HCT116 (cell line): ENCODE data around the gene PPFIA1. TPM values are rescaled to one million over a fixed set of nuclear protein-coding genes. Genes with fewer than 3 reads are reported as not detected.

Source experiments
- ATAC-seq: fragments of 200-7000 bp; cut with Tn5 transposase; 2 replicates; pipeline ENCODE4 v1.9.1; 2020; ENCODE audit warnings: mild to moderate bottlenecking, moderate library complexity
- BruUV-seq: library from RNA; stranded (reverse); fragments of 400-500 nt; replicated peaks from 2 replicates; lab custom pipeline; 2021; lab: Mats Ljungman, UMichigan
- CTCF ChIA-PET: fragments of 300-600 bp; sonication (Branson Sonifier 250); formaldehyde crosslinking; loops from one replicate; lab custom pipeline; 2021; ENCODE audit warnings: antibody characterized with exemption; lab: Charles Lee
- POLR2A ChIA-PET: fragments of 300-600, 350-600 bp; sonication (Branson Sonifier 250); formaldehyde crosslinking; loops from one replicate; lab custom pipeline; 2021; ENCODE audit warnings: antibody characterized with exemption; lab: Charles Lee
- RAD21 ChIA-PET, 2 experiments: fragments of 300-600 bp; sonication (Branson Sonifier 250); formaldehyde crosslinking; loops; one replicate each; lab custom pipeline; 2023; ENCODE audit warnings: low total read pairs in 2 of 2; ENCODE audit not compliant: uncharacterized antibody in 2 of 2, unreplicated experiment in 2 of 2, low non-redundant PET in 1 of 2; lab: Charles Lee
- DNase-seq: peaks from one replicate; pipeline ENCODE4 v3.0.0-alpha.2; 2010; ENCODE audit warnings: low read depth, low spot score
- H2AFZ ChIP-seq: fragments of 200-600 bp; shearing (Covaris generic), sonication (generic); 2 replicates; pipeline ENCODE4 v1.6.1; 2017; ENCODE audit warnings: low read depth, mixed run types, mixed read lengths, antibody characterized with exemption, low read length; ENCODE audit not compliant: poor library complexity, severe bottlenecking
- H3K27ac ChIP-seq: 2 replicates; pipeline ENCODE4 v1.5.1; 2012; ENCODE audit warnings: low read depth, low read length
- H3K27me3 ChIP-seq: fragments of 200-600 bp; sonication (generic); 2 replicates; pipeline ENCODE4 v1.6.1; 2016; ENCODE audit warnings: mixed run types, low read length, mixed read lengths; ENCODE audit not compliant: insufficient read depth
- H3K36me3 ChIP-seq, 2 experiments: fragments of 200-500 bp in 1 of 2; fragments of 200-600 bp in 1 of 2; sonication (Bioruptor generic) in 1 of 2; sonication (generic) in 1 of 2; 2 replicates each; pipeline versions ENCODE4 v1.5.1 to v1.6.1; 2014 to 2016; ENCODE audit warnings: low read length in 2 of 2, inconsistent platforms in 1 of 2, mixed read lengths in 1 of 2, mixed run types in 1 of 2; ENCODE audit not compliant: insufficient read depth in 2 of 2, control insufficient read depth in 1 of 2
- H3K4me1 ChIP-seq, 2 experiments: fragments of 200-600 bp in 1 of 2; sonication (generic) in 1 of 2; 2 replicates each; pipeline versions ENCODE4 v1.5.1 to v1.6.1; 2012 to 2017; ENCODE audit warnings: low read length in 2 of 2, inconsistent platforms in 1 of 2, mild to moderate bottlenecking in 1 of 2, mixed read lengths in 1 of 2, mixed run types in 1 of 2, moderate library complexity in 1 of 2; ENCODE audit not compliant: insufficient read depth in 2 of 2, control insufficient read depth in 1 of 2
- H3K4me2 ChIP-seq: fragments of 200-600 bp; sonication (generic); 2 replicates; pipeline ENCODE4 v1.6.1; 2017; ENCODE audit warnings: mixed run types, low read length, mixed read lengths
- H3K4me3 ChIP-seq, 2 experiments: fragments of 200-600 bp in 1 of 2; sonication (generic) in 1 of 2; replicated peaks in 1 of 2; 2 replicates each; pipeline ENCODE4 v1.5.1; 2011 to 2016; ENCODE audit warnings: low read length in 2 of 2, control low read depth in 1 of 2, low read depth in 1 of 2, mild to moderate bottlenecking in 1 of 2, mixed read lengths in 1 of 2, mixed run types in 1 of 2
- H3K79me2 ChIP-seq: fragments of 200-600 bp; sonication (generic); 2 replicates; pipeline ENCODE4 v1.6.1; 2017; ENCODE audit warnings: mild to moderate bottlenecking, mixed run types, low read length, moderate library complexity, mixed read lengths; ENCODE audit not compliant: insufficient read depth
- H3K9ac ChIP-seq: fragments of 200-600 bp; sonication (generic); 2 replicates; pipeline ENCODE4 v1.6.1; 2016; ENCODE audit warnings: low read length, mixed read lengths
- H3K9me2 ChIP-seq: fragments of 200-600 bp; sonication (generic), shearing (Covaris generic); 2 replicates; pipeline ENCODE4 v1.6.1; 2017; ENCODE audit warnings: mixed run types, mild to moderate bottlenecking, moderate library complexity; ENCODE audit not compliant: insufficient read depth
- H3K9me3 ChIP-seq, 2 experiments: fragments of 200-500 bp in 1 of 2; fragments of 200-600 bp in 1 of 2; sonication (Bioruptor generic) in 1 of 2; sonication (generic) in 1 of 2; 2 replicates each; pipeline ENCODE4 v1.6.1; 2014 to 2017; ENCODE audit warnings: low read length in 2 of 2, mixed read lengths in 2 of 2, inconsistent platforms in 1 of 2, low read depth in 1 of 2, mild to moderate bottlenecking in 1 of 2, mixed run types in 1 of 2, moderate library complexity in 1 of 2; ENCODE audit not compliant: control insufficient read depth in 1 of 2, insufficient read depth in 1 of 2
- H4K20me1 ChIP-seq: fragments of 200-600 bp; sonication (generic), shearing (Covaris generic); 2 replicates; pipeline ENCODE4 v1.6.1; 2017; ENCODE audit warnings: mixed run types, mild to moderate bottlenecking, moderate library complexity; ENCODE audit not compliant: insufficient read depth
- CBX3 ChIP-seq: IDR thresholded peaks from 2 replicates; pipeline ENCODE4 v1.6.1; 2012; ENCODE audit warnings: low read depth
- EGR1 ChIP-seq: IDR thresholded peaks from 2 replicates; pipeline ENCODE4 v1.6.1; 2012; ENCODE audit warnings: low read depth
- ELF1 ChIP-seq: IDR thresholded peaks from 2 replicates; pipeline ENCODE4 v1.6.1; 2012; ENCODE audit warnings: low read depth, borderline replicate concordance
- EZH2 ChIP-seq: fragments of 200-600 bp; sonication (generic); IDR thresholded peaks from 2 replicates; pipeline ENCODE4 v1.6.1; 2017; ENCODE audit warnings: antibody characterized with exemption, mixed run types
- EZH2phosphoT487 ChIP-seq: fragments of 200-600 bp; IDR thresholded peaks from 2 replicates; pipeline ENCODE4 v1.6.1; 2018; ENCODE audit warnings: antibody characterized with exemption, borderline replicate concordance
- POLR2AphosphoS5 ChIP-seq: IDR thresholded peaks from 2 replicates; pipeline ENCODE4 v1.6.1; 2011; ENCODE audit warnings: mild to moderate bottlenecking, low read depth, low read length, moderate library complexity
- SIN3A ChIP-seq: IDR thresholded peaks from 2 replicates; pipeline ENCODE4 v1.6.1; 2012; ENCODE audit warnings: low read depth
- SP1 ChIP-seq: IDR thresholded peaks from 2 replicates; pipeline ENCODE4 v1.6.1; 2012; ENCODE audit warnings: low read depth
- YY1 ChIP-seq: IDR thresholded peaks from 2 replicates; pipeline ENCODE4 v1.6.1; 2011; ENCODE audit warnings: low read length, low read depth, moderate library complexity, mild to moderate bottlenecking; ENCODE audit not compliant: insufficient replicate concordance; ENCODE audit errors: extremely low read depth
- intact Hi-C: fragments of 100-400 bp; cut with micrococcal nuclease; formaldehyde crosslinking; loops from 2 replicates; pipeline ENCODE4 v1.10.0; 2022
- total RNA-seq: library from RNA; stranded (reverse); gene quantifications from one replicate; pipeline ENCODE4 v1.2.1, GENCODE V29; 2021; ENCODE audit not compliant: unreplicated experiment
- TF ChIP-seq, protein P1 (sequence below): IDR thresholded peaks from 2 replicates; pipeline ENCODE4 v1.6.1; 2011; ENCODE audit warnings: mild to moderate bottlenecking, low read length, moderate library complexity; ENCODE audit not compliant: insufficient replicate concordance; ENCODE audit errors: extremely low read depth
- TF ChIP-seq, protein P2 (sequence below): IDR thresholded peaks from 2 replicates; pipeline ENCODE4 v1.6.1; 2012
- TF ChIP-seq, protein P3 (sequence below): IDR thresholded peaks from 2 replicates; pipeline ENCODE4 v1.6.1; 2012
- TF ChIP-seq, protein P4 (sequence below): IDR thresholded peaks from 2 replicates; pipeline ENCODE4 v1.6.1; 2012; ENCODE audit warnings: low read depth

PPFIA1 gene
- total RNA-seq, 1 experiment from 2014 or later = 48.6 TPM

DNA sequence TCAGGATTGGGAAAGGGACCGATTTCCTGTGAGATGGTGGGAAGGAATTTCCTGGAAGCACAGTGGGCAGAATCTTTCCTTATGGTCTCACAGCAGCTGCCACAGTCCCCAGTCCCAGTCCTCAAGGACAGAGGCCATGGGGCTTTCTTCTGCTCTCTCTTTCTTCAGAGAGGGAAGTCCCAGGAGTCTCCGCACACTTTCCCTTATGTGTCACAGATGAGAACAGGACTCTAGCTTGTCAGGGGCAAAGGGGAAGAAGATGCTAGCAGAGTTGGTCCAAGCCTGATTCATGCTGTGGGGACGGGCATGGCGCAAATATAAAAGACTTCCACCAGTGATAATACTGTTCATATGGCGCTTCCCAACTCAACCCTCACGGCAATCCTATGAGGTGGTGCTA lies 7.5 kb upstream of the PPFIA1 start:
- Histone ChIP-seq H2AFZ (no peak overlapping the region), H3K4me2 (no peak overlapping the region), H3K36me3 (no peaks in the 10 kb centered on the region), H3K4me3 (no peak overlapping the region), H3K4me1 (no peaks in the 10 kb centered on the region), H3K27me3 (no peaks in the 10 kb centered on the region), H3K27ac (no peak overlapping the region), H4K20me1 (no peaks in the 10 kb centered on the region), H3K9me3 (no peaks in the 10 kb centered on the region), H3K79me2 (no peaks in the 10 kb centered on the region), H3K9ac (no peak overlapping the region), H3K9me2 (no peaks in the 10 kb centered on the region)
- ATAC-seq = no peak
- BruUV-seq = no TSS peak
- DNase-seq = no peak
- ChIA-PET RAD21 (no interaction called here), CTCF (no interaction called here), POLR2A (no interaction called here)
- TF ChIP-seq SIN3A (no peak), EZH2phosphoT487 (no peak), POLR2AphosphoS5 (no peak), ELF1 (no peak), EZH2 (no peak), EGR1 (no peak), YY1 (no peak), CBX3 (no peak), SP1 (no peak)
- TF ChIP-seq, protein P1, sequence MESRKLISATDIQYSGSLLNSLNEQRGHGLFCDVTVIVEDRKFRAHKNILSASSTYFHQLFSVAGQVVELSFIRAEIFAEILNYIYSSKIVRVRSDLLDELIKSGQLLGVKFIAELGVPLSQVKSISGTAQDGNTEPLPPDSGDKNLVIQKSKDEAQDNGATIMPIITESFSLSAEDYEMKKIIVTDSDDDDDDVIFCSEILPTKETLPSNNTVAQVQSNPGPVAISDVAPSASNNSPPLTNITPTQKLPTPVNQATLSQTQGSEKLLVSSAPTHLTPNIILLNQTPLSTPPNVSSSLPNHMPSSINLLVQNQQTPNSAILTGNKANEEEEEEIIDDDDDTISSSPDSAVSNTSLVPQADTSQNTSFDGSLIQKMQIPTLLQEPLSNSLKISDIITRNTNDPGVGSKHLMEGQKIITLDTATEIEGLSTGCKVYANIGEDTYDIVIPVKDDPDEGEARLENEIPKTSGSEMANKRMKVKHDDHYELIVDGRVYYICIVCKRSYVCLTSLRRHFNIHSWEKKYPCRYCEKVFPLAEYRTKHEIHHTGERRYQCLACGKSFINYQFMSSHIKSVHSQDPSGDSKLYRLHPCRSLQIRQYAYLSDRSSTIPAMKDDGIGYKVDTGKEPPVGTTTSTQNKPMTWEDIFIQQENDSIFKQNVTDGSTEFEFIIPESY = no peak
- TF ChIP-seq, protein P2, sequence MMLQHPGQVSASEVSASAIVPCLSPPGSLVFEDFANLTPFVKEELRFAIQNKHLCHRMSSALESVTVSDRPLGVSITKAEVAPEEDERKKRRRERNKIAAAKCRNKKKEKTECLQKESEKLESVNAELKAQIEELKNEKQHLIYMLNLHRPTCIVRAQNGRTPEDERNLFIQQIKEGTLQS = no peak
- TF ChIP-seq, protein P3, sequence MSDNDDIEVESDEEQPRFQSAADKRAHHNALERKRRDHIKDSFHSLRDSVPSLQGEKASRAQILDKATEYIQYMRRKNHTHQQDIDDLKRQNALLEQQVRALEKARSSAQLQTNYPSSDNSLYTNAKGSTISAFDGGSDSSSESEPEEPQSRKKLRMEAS = no peak
- TF ChIP-seq, protein P4, sequence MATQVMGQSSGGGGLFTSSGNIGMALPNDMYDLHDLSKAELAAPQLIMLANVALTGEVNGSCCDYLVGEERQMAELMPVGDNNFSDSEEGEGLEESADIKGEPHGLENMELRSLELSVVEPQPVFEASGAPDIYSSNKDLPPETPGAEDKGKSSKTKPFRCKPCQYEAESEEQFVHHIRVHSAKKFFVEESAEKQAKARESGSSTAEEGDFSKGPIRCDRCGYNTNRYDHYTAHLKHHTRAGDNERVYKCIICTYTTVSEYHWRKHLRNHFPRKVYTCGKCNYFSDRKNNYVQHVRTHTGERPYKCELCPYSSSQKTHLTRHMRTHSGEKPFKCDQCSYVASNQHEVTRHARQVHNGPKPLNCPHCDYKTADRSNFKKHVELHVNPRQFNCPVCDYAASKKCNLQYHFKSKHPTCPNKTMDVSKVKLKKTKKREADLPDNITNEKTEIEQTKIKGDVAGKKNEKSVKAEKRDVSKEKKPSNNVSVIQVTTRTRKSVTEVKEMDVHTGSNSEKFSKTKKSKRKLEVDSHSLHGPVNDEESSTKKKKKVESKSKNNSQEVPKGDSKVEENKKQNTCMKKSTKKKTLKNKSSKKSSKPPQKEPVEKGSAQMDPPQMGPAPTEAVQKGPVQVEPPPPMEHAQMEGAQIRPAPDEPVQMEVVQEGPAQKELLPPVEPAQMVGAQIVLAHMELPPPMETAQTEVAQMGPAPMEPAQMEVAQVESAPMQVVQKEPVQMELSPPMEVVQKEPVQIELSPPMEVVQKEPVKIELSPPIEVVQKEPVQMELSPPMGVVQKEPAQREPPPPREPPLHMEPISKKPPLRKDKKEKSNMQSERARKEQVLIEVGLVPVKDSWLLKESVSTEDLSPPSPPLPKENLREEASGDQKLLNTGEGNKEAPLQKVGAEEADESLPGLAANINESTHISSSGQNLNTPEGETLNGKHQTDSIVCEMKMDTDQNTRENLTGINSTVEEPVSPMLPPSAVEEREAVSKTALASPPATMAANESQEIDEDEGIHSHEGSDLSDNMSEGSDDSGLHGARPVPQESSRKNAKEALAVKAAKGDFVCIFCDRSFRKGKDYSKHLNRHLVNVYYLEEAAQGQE = no peak
- intact Hi-C loops = no loop called here
